Common myeloid progenitor, CD34-positive (primary cell): ENCODE results near the gene KCTD10.

Source experiments
- CTCF ChIA-PET: fragments of 350-600 bp; sonication (Branson Sonifier 250); formaldehyde crosslinking; loops from one replicate; lab custom pipeline; 2021; ENCODE audit warnings: antibody characterized with exemption; lab: Charles Lee
- POLR2A ChIA-PET: fragments of 350-600 bp; sonication (Branson Sonifier 250); formaldehyde crosslinking; loops from one replicate; lab custom pipeline; 2021; ENCODE audit warnings: antibody characterized with exemption; lab: Charles Lee
- DNase-seq, 3 donors: peaks; one replicate each; pipeline versions ENCODE4 v3.0.0 to v3.0.0-alpha.2; 2013
- H3K27ac ChIP-seq, 2 experiments: 1 replicate in 1 of 2; 2 replicates in 1 of 2; pipeline ENCODE4 v1.7.0; 2013; ENCODE audit warnings: inconsistent platforms in 2 of 2, low read length in 2 of 2, mild to moderate bottlenecking in 2 of 2, low read depth in 1 of 2, moderate library complexity in 1 of 2; ENCODE audit not compliant: severe bottlenecking in 2 of 2, insufficient read depth in 1 of 2, poor library complexity in 1 of 2
- H3K27me3 ChIP-seq, 5 experiments: replicated peaks in 2 of 5; 1 replicate in 3 of 5; 2 replicates in 2 of 5; pipeline versions ENCODE4 v1.6.1 to v1.7.0; 2013; ENCODE audit warnings: low read length in 4 of 5, mild to moderate bottlenecking in 2 of 5, moderate library complexity in 2 of 5, inconsistent platforms in 1 of 5; ENCODE audit not compliant: insufficient read depth in 5 of 5, control insufficient read depth in 4 of 5
- H3K36me3 ChIP-seq, 4 experiments: 1 replicate in 2 of 4; 2 replicates in 2 of 4; pipeline versions ENCODE4 v1.6.1 to v1.7.0; 2013; ENCODE audit warnings: low read length in 3 of 4, control low read depth in 1 of 4, mild to moderate bottlenecking in 1 of 4; ENCODE audit not compliant: control insufficient read depth in 4 of 4, insufficient read depth in 4 of 4
- H3K4me1 ChIP-seq, 4 experiments: 1 replicate in 3 of 4; 2 replicates in 1 of 4; pipeline versions ENCODE4 v1.6.1 to v1.7.1; 2013; ENCODE audit warnings: low read length in 3 of 4, mild to moderate bottlenecking in 3 of 4, control low read depth in 1 of 4, inconsistent platforms in 1 of 4, moderate library complexity in 1 of 4; ENCODE audit not compliant: control insufficient read depth in 4 of 4, insufficient read depth in 4 of 4; ENCODE audit errors: control extremely low read depth in 1 of 4
- H3K4me3 ChIP-seq, 7 experiments: 1 replicate in 4 of 7; 2 replicates in 3 of 7; pipeline versions ENCODE4 v1.5.1 to v1.7.0; 2013; ENCODE audit warnings: mild to moderate bottlenecking in 7 of 7, low read length in 6 of 7, moderate library complexity in 6 of 7, inconsistent platforms in 2 of 7, low read depth in 2 of 7, control low read depth in 1 of 7; ENCODE audit not compliant: insufficient read depth in 4 of 7, control insufficient read depth in 1 of 7; ENCODE audit errors: extremely low read depth in 1 of 7
- H3K9me3 ChIP-seq, 5 experiments: 1 replicate in 4 of 5; 2 replicates in 1 of 5; pipeline versions ENCODE4 v1.6.1 to v1.7.1; 2013; ENCODE audit warnings: low read length in 4 of 5, mild to moderate bottlenecking in 2 of 5, inconsistent platforms in 1 of 5, low read depth in 1 of 5, moderate library complexity in 1 of 5; ENCODE audit not compliant: control insufficient read depth in 4 of 5, insufficient read depth in 2 of 5; ENCODE audit errors: control extremely low read depth in 1 of 5
- WGBS: methylation state at CpG from one replicate; pipeline ENCODE4 v1.1.5; 2013; ENCODE audit not compliant: insufficient coverage; 5-methylcytosine and 5-hydroxymethylcytosine counted together

The KCTD10 gene

DNA sequence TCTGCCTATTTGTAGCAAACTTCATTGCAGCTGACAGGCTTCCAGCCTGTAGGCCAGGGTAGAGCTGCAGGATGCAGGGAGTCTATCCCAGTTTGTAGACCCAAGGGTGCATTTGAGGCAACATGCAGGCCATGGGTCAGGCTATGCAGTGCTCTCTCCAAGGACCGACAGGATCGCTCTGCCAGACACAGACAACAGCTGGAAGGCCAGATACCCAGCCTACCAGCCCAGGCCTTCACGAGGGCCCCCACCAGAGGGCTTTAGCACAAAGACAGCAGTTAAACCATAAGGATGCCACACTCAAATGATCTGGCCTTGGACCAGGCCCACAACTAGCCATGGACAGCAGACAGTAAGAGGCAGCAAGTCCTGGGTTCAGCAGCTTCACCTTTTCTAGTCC, 10.3 kb downstream of the KCTD10 start:
- CTCF ChIA-PET: interaction anchor here (0.7 kb wide), 1 partner anchor 16 kb away, joined by 3 read pairs; no protein-coding TSS in a partner anchor
- H3K4me1 ChIP-seq: peaks cover 0 to 22% (median 14%) of the 10 kb centered on the region in 4 experiments

DNA sequence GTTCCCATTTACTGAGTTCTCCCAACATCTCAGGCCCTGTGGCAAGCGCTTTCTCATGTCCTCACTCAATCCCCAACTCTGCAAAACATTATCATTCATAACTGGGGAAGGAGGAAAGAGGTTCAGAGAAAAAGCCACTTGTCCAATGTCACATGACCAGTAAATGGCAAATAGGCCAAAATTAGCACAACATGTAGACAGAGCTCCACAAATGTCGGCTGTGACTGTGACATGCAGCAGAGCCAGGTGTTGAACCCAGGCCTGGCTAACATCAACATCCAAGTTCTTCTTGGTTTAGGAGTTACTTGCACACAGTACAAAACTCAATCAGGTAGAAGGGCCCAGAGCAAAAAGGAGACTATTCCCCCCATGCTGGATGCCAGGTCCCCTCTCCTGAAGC, 10.8 kb downstream of the KCTD10 start:
- ChIA-PET CTCF (interaction anchor here (0.7 kb wide), 1 partner anchor 16 kb away, joined by 3 read pairs; no protein-coding TSS in a partner anchor), POLR2A (interaction anchor here (2.3 kb wide), 1 partner anchor 10 kb away, joined by 8 read pairs; the partner anchor contains the start of genes KCTD10 and UBE3B)
- Histone ChIP-seq H3K27me3 (no peaks in the 10 kb centered on the region), H3K9me3 (no peaks in the 10 kb centered on the region), H3K36me3 (peaks cover 3 to 56% (median 30%) of the 10 kb centered on the region in 4 experiments), H3K4me3 (no peak overlapping the region), H3K27ac (no peak overlapping the region), H3K4me1 (peaks cover 0 to 26% (median 18%) of the 10 kb centered on the region in 4 experiments)
- WGBS: 100% methylated on average over 2 of the region's 2 CpGs
- DNase-seq: no peak

More for the DNA sequence above, 10.3 kb downstream of the KCTD10 start:
- POLR2A ChIA-PET: interaction anchor here (2.3 kb wide), 1 partner anchor 10 kb away, joined by 8 read pairs; the partner anchor contains the start of genes KCTD10 and UBE3B
- no peaks in the 10 kb centered on the region for H3K9me3 ChIP-seq
- no peak for DNase-seq
- WGBS: 98% methylated on average over 3 of the region's 3 CpGs
- no peak overlapping the region for H3K27ac ChIP-seq
- no peak overlapping the region for H3K4me3 ChIP-seq
- H3K27me3 ChIP-seq: no peaks in the 10 kb centered on the region
- H3K36me3 ChIP-seq: peaks cover 3 to 52% (median 30%) of the 10 kb centered on the region in 4 experiments

DNA sequence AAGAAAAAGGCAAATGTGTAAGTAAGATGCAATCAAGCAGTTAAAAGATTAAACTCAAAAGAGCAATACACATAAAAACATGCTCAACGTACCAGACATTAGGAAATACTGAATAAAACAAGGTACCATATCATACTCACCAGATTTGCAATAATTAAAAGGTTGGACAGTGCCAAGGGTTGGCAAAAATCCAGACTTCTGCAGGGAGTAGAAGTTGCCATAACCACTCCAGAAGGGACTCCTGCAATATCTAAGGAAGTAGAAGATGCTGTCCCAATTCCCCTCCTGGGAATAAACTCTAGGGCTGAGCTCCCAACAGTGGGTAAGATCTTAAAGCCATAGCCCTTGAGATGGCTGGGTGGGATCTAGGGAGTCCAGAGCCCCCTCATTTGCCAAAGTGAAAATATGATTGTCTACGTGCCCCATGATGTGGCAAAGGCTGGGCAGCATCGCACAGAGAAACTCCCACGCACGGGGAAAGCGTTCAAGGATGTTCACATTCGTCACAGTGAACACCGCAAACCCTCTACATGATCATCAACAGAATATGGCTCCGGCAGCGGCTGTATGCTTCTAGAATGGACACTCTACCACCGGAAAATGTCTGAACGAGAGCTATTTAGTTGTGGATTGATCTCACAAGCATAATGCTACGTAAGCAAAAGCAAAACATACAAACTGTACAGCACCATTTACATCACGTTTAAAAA, 12.3 kb downstream of the KCTD10 start:
- Histone ChIP-seq H3K9me3 (no peaks in the 10 kb centered on the region), H3K36me3 (peaks cover 3 to 57% (median 32%) of the 10 kb centered on the region in 4 experiments), H3K4me3 (no peak overlapping the region), H3K27ac (no peak overlapping the region), H3K27me3 (no peaks in the 10 kb centered on the region), H3K4me1 (peaks cover 3 to 32% (median 26%) of the 10 kb centered on the region in 4 experiments)
- 94% methylated on average over 14 of the region's 14 CpGs for WGBS
- DNase-seq: no peak
- ChIA-PET CTCF (interaction anchor here (1.0 to 1.6 kb wide), 2 partner anchors 9 to 11 kb away, joined by 3 to 4 read pairs; no protein-coding TSS in a partner anchor), POLR2A (no interaction called here)

DNA sequence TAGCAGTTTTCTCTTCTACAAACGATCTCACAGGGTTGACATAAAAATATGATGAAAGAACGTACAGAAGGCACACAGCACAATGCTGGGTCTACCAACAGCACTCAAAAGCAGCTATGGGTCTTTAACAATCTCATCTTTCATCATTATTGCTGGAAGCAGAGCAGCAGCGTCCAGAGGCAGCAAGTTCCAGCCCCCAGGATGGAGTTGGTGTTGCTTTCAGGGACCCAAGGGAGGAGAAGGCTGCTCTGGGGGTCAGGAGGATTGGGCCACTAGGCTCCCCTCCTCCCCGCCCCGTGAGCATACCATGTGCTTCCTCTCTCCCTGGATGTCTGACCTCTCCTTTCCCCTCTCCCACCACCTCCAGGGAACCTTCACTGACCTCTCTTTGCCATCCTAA, 13.3 kb downstream of the KCTD10 start:
- Histone ChIP-seq H3K36me3 (peaks cover 0 to 53% (median 27%) of the 10 kb centered on the region in 4 experiments), H3K9me3 (no peaks in the 10 kb centered on the region), H3K4me3 (no peak overlapping the region), H3K27me3 (no peaks in the 10 kb centered on the region), H3K27ac (no peak overlapping the region), H3K4me1 (peaks cover 3 to 32% (median 26%) of the 10 kb centered on the region in 4 experiments)
- no peak for DNase-seq
- 100% methylated on average over 3 of the region's 5 CpGs for WGBS
- ChIA-PET POLR2A (no interaction called here), CTCF (interaction anchor here (1.3 to 1.8 kb wide), 4 partner anchors 10 to 14 kb away, joined by 3 to 5 read pairs (median 3); partner anchors contain the start of genes KCTD10 and UBE3B)

DNA sequence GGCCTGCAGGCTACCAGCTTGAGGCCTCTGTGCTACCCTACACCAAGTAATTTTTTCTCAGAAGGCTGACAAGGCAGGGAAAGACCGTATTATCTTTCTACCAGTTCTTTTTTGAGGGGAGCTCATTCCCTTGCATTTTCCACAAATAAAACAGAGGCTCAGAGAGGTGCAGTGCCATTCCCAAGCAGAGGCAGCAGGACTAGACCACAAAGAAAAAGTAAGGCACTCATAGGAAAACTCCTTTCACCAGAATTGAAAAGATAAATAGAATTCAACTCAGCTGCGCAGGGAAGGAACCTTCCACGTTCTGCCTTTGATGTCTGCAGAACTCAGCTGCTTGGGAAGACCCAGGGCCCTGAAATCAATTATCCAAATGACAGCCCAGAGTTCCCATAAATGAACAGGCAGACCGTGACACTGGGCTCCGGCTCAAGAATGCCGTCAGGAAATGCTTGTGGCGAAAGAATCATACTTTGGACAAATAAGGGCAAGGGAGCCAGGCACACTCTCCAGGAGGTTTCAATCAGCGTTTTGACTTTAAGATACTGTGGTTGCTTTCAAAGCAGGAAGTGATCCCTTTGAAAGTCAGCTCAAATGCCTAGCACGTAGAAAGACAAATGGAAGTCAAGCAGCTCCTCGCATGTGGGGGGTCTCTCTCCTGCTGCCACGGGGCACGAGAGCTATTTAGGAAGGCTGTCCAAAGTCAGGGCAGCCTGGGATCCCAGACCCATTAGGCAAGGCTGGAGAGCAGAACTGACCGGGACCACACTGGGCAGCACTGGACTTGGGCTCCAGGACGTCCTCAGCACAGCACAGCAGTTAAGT, 14.0 kb downstream of the KCTD10 start:
- no peak overlapping the region for H3K4me3 ChIP-seq
- CTCF ChIA-PET: interaction anchor here (1.3 to 1.8 kb wide), 3 partner anchors 12 to 14 kb away, joined by 3 to 5 read pairs (median 3); partner anchors contain the start of genes KCTD10 and UBE3B
- H3K27ac ChIP-seq: peak overlapping the region in 1 of 2 experiments; percentile 47
- DNase-seq: peak; percentile 6 to 23 (median 13)
- 25% methylated on average over 14 of the region's 14 CpGs for WGBS
- H3K27me3 ChIP-seq: no peaks in the 10 kb centered on the region
- peaks cover 0 to 53% (median 24%) of the 10 kb centered on the region in 4 experiments for H3K36me3 ChIP-seq
- peaks cover 3 to 32% (median 26%) of the 10 kb centered on the region in 4 experiments for H3K4me1 ChIP-seq
- POLR2A ChIA-PET: interaction anchor here (0.8 kb wide), 1 partner anchor 14 kb away, joined by 3 read pairs; the partner anchor contains the start of genes KCTD10 and UBE3B
- no peaks in the 10 kb centered on the region for H3K9me3 ChIP-seq

DNA sequence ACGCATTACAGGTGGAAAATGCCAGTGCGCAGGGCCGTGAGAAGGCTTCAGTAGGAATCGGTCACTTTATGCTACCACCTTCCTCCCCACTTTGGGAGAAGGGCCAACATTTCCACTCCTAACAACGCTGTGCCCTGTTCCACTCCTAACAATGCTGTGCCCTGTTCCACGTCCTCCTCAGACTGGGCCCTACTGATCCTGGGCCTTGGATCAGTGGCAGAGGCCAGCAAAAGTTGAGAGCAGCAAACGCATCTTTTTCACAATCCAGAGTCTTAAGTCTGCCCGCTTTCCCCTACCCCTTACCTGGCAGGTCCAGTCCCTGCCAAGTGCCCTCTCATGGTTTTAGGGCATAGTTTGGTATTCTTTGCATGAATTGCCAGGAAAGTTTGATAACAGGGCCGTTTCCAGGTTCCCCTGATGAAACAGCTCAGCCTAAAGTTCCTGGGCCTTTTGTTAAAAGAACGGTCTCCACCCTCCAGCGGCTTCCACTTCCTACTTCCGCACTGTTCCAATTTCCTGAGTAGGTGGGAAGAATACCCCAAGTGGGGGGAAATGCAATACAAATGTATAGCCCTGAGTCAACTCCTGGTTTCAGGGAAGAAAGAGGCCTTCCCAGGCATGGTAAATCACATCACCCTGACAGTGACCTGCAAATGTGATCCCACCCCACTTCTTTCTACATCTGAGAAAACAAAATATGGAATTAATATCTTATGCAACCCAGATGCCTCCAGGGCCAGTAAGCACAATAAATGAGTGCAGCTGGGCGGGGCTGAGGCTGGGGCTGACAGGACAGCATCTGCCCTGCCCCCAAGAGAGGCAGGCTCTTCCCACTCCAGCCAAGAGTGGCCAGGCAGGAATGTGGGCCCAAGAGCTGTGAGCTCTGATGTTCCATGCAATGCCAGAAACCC, 15.0 kb downstream of the KCTD10 start:
- Histone ChIP-seq H3K27ac (peak overlapping the region in 1 of 2 experiments; percentile 63), H3K27me3 (no peaks in the 10 kb centered on the region), H3K9me3 (no peaks in the 10 kb centered on the region), H3K4me3 (no peak overlapping the region), H3K36me3 (peaks cover 0 to 55% (median 26%) of the 10 kb centered on the region in 4 experiments), H3K4me1 (peaks cover 3 to 32% (median 26%) of the 10 kb centered on the region in 4 experiments)
- CTCF ChIA-PET: interaction anchor here (0.8 to 2.2 kb wide), 7 partner anchors 12 to 34 kb away, joined by 3 to 7 read pairs (median 3); partner anchors contain the start of genes KCTD10 and UBE3B
- DNase-seq: no peak
- 97% methylated on average over 9 of the region's 13 CpGs for WGBS
- POLR2A ChIA-PET: interaction anchor here (0.8 kb wide), 1 partner anchor 15 kb away, joined by 3 read pairs; the partner anchor contains the start of genes KCTD10 and UBE3B
